T-helper 1 cell treated with Interleukin-12 subunit alpha and Interleukin-12 subunit beta and Interleukin-4 antibody, amounts not matched to agents 30 ng/mL and 1 ng/mL, for 36 hours (primary cell): ENCODE data around the gene DPEP2NB. TPM values are rescaled to one million over a fixed set of nuclear protein-coding genes. Genes with fewer than 3 reads are reported as not detected.
"Not testable (repeated sequence)": the region's sequence is repeated elsewhere in the genome, so short reads cannot be mapped to it uniquely, and the experiment has no call there.

Experiments used
- intact Hi-C: fragments of 100-400 bp; cut with micrococcal nuclease; formaldehyde crosslinking; loops from one replicate; pipeline ENCODE4 v1.15.1; 2024
- total RNA-seq: library from RNA; stranded (reverse); gene quantifications from 2 replicates; pipeline ENCODE4 v1.2.3, GENCODE V29; 2022

Gene DPEP2NB
- total RNA-seq, 1 donor from 2014 or later: not detected

DNA sequence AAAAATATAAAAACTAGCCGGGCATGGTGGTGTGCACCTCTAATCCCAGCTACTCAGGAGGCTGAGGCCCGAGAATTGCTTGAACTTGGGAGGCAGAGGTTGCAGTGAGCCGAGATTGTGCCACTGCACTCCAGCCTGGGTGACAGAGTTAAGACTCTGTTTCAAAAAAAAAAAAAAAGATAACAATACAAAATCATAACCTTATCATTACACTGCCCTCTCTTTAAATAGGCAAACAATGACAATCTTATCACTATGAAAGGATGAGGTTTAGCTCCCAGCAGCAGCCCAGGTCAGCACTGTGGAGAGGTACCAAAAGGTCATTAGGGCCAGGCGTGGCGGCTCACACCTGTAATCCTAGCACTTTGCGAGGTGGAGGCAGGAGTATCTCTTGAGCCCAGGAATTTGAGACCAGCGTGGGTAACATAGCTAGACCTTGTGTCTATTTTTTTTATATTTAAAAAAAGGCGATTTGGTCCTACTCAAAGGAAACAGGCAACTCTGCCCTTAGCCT lies 3.5 kb upstream of the DPEP2NB start:
- intact Hi-C loops: no loop called here

DNA sequence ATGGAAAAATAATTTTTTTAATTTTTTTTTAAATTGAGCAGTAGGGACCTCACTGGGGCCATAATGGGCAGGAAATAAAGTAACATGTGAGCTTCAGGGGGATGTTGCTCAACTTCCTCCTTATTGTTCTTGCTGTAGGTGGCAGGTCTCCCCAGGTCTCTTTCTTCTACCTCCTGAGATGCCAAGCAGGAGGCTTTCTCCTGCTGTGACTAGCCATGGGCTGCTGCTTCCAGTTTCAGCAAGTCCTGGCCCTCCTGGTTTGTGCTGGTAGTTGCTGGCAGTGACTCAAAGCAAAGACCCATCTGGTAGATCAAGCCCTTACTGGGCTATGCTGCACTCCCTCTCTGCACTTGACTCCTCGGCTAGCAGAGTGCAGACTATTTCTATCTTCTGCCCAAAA lies 2.3 kb downstream of the DPEP2NB start:
- intact Hi-C loops: no loop called here

DNA sequence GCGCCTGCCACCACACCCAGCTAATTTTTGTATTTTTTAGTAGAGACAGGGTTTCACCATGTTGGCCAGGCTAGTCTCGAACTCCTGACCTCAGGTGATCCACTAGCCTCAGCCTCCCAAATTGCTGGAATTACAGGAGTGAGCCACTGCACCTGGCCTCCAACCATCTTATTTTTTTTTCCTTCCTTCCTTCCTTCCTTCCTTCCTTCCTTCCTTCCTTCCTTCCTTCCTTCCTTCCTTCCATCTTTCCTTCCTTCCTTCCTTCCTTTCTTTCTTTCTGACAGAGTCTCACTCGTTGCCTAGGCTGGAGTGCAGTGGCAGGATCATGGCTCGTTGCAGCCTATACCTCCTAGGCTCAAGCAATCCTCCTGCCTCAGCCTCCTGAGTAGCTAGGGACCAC lies 5.8 kb downstream of the DPEP2NB start:
- intact Hi-C loops: not testable (repeated sequence)

DNA sequence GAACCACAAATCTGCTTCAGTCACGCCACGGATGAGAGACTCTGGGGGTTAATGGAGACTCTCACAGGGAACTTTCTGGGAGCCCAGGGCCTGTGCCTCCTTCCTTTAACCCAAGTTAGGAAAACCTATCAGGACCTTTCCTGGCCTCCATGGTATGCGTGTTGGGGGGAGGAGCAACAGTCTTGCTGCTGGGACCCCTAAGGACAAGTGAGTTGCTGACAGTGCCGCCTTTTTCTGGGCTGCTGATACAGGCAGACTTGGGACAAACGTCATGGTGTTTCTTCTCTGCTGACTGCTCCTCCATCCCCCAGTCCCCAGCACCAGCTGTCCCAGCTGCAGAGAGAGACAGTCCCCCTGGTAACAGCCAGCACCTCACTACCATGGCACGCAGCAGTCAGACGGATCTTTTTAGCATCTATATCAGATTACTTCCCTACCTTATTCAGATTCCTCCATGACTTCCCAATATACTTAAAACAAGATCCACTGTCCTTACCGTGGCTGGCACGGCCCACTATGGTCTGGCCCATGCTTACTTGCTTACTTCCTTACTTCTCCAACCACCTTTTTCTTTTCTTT lies 6.5 kb downstream of the DPEP2NB start:
- intact Hi-C loops: no loop called here

DNA sequence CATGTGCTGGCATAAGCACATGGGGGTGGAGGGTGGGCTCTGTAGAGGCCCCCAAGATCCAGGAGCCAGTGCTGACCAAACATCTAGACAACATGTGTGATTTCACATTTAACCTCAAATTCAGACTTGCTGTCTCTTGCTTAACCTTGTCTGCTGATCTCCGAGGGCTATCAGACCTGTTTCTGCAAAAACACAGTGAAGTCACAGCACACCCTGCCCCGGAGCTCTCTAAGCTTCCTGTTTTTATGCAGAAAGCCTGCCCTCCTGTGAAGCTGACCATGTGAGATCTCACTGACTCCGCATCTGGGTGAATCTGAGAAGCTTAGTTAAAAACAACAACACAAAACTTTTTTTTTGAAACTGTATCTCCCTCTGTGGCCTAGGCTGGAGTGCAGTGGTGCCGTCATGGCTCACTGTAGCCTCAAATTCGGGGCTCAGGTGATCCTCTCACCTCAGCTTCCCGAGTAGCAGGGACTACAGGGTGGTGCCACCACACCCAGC lies 9.9 kb downstream of the DPEP2NB start:
- intact Hi-C loops: loop anchor here (1.0 kb wide), 1 partner anchor 13 kb away; no protein-coding TSS in a partner anchor

DNA sequence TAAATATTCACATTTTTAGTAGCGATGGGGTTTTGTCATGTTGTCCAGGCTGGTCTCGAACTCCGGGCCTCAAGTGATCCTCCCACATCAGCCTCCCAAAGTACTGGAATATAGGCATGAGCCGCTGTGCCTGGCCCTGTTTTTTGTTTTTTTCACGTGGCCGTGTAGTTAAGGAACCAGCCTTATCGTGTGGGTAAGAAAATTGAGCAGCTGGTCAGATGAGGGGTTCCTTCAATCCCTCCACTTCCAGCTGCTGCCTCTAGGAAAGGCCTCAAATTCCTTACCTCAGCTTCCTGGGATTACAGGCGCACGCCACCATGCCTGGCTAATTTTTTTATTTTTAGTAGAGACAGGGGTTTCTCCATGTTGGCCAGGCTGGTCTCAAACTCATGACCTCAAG lies 10.5 kb downstream of the DPEP2NB start:
- intact Hi-C loops: no loop called here

DNA sequence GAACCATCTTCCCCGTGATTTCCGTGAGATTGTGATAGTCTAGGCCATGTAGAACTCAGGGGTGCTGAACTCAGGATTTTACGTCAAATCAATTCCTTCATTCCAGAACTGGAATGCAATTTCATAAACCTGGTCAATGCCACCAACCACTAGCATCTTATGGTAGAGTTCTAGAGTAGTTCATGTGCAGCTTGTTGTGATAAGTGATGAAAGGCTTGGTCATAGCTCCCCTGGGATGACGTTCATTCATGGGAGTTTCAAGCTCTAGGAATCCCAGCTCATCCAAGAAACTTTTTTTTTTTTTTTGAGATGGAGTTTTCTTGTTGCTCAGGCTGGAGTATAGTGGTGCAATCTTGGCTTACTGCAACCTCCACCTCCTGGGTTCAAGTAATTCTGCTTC lies 12.7 kb downstream of the DPEP2NB start:
- intact Hi-C loops: no loop called here

DNA sequence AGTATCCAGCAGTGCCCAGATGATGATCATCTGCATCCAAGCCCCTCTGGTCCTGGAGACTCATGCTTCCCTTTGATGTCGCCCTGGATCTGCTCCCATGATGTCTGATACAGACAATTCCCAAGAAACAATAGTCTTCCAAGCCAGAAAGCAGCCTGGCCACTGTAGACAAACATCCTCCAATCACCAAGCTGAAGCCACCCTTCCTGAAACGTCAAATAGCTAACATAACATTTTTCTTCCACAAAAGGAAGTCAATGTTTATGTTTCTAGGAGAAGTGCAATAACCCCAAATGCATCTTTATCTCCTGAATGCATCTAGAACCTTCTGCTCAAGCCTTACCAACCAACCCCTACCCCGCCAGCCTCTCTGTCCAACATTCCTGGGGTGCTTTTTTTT lies 15.3 kb downstream of the DPEP2NB start:
- intact Hi-C loops: no loop called here

DNA sequence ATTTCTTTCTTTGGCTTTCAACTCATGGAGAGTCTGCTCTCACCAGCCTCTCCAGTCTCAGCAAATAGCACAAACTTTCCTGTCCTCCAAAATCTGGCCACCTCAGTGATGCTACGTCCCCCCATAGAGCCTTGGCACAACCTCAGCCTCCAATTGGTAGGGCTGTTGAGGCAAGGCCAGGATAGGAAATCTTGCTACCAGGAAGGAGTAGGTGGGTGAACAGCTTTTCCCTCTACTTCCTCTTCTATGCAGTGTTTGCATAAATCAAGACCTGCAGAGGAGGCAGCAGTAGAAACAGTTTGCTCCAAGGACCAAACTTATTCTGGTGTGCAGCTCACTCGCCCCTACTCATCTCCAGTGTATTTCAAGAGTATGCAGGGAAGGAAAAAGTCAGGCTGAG lies 15.7 kb downstream of the DPEP2NB start:
- intact Hi-C loops: loop anchor here (1.0 kb wide), 1 partner anchor 107 kb away; the partner anchor contains the start of gene PSKH1

DNA sequence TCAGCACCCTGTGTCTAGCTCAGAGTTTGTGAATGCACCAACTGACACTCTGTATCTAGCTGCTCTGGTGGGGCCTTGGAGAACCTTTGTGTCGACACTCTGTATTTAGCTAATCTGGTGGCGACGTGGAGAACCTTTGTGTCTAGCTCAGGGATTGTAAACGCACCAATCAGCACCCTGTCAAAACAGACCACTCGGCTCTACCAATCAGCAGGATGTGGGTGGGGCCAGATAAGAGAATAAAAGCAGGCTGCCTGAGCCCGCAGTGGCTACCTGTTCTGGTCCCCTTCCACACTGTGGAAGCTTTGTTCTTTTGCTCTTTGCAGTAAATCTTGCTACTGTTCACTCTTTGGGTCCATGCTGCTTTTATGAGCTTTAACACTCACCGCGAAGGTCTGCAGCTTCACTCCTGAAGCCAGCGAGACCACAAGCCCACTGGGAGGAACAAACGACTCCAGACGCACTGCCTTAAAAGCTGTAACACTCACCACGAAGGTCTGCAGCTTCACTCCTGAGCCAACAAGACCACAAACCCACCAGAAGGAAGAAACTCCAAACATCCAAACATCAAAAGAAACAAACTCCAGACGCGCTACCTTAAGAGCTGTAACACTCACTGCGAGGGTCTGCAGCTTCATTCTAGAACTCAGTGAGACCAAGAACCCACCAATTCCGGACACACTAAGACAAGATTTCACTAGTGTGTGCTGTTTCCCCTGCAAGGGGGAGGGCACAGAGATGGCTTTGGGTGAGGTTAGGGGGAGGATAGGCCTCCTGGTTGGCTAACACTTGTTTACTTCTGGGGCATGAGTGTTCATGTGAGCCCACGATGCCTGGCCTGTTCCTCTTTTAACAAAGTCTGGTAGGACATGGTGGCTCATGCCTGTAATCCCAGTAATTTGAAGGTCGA lies 16.7 kb downstream of the DPEP2NB start, which contains the start of gene DPEP2:
Gene DPEP2, minus strand, starts transcription at position 706 of the 910 bp plus-strand sequence. CDS start 6,272 bp downstream, outside the sequence.
- intact Hi-C loops: loop anchor here (1.0 kb wide), 1 partner anchor 106 kb away; the partner anchor contains the start of gene PSKH1

DNA sequence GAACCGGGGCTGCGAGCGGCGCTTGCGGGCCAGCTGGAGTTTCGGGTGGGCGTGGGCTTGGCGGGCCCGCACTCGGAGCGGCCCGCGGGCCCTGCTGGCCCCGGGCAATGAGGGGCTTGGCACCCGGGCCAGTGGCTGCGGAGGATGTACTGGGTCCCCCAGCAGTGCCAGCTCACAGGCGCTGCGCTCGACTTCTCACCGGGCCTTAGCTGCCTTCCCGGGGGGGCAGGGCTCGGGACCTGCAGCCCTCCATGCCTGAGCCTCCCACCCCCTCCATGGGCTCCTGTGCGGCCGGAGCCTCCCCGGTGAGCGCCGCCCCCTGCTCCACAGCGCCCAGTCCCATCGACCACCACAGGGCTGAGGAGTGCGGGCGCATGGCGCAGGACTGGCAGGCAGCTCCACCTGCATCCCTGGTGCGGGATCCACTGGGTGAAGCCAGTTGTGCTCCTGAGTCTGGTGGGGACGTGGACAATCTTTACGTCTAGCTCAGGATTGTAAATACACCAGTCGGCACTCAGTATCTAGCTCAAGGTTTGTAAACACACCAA lies 17.4 kb downstream of the DPEP2NB start:
- intact Hi-C loops: not testable (repeated sequence)

DNA sequence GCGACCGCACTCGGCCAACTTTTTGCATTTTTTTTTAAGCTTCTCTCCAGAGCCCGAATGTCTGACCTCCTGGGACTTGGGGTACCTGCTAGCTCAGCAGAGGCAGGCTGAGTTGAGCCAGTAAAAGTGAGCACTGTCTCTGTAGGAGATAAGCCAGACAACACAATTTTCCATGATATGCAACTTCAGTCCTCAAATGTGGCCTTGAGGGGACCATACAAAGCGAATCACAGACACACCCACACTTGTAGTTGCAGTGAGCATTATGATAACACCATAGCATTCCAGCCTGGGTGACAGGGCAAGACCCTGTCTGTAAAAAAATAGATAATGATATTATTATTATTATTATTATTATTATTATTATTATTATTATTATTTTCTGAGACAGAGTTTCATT lies 19.0 kb downstream of the DPEP2NB start:
- intact Hi-C loops: no loop called here

DNA sequence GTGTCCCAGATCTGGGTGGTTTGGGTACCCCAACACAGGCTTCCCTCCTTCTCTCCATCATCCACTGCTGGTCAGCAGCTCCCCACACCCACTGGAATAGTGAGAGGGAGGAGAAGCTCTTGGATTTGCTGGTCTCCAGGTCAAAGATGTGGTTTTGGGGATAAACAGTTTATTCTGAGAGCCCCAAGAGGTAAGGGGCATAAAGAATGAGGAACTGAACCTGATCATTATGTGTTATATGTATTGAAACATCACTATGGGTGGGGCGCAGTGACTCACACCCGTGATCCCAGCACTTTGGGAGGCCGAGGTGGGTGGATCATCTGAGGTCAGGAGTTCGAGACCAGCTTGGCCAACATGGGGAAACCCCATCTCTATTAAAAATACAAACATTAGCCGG lies 20.3 kb downstream of the DPEP2NB start:
- intact Hi-C loops: no loop called here

DNA sequence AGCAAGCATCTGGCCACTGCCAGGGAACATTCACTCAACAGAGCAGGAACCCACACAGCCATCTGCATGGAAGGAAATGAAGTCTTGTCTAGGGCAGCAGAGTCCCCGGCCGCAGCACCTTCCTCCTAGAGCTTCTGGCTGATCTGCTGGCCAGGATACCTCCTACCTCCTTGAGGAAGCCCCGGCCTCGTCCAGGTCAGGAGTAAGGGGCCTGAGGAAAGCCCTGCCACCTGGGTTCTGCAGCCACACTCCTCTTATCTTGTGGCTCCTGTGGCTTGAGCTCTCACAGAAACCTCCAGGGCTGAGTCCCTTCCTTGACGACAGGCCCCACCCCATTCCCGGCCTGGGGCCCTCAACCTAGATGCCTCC lies 21.7 kb downstream of the DPEP2NB start:
- intact Hi-C loops: not testable (repeated sequence)

DNA sequence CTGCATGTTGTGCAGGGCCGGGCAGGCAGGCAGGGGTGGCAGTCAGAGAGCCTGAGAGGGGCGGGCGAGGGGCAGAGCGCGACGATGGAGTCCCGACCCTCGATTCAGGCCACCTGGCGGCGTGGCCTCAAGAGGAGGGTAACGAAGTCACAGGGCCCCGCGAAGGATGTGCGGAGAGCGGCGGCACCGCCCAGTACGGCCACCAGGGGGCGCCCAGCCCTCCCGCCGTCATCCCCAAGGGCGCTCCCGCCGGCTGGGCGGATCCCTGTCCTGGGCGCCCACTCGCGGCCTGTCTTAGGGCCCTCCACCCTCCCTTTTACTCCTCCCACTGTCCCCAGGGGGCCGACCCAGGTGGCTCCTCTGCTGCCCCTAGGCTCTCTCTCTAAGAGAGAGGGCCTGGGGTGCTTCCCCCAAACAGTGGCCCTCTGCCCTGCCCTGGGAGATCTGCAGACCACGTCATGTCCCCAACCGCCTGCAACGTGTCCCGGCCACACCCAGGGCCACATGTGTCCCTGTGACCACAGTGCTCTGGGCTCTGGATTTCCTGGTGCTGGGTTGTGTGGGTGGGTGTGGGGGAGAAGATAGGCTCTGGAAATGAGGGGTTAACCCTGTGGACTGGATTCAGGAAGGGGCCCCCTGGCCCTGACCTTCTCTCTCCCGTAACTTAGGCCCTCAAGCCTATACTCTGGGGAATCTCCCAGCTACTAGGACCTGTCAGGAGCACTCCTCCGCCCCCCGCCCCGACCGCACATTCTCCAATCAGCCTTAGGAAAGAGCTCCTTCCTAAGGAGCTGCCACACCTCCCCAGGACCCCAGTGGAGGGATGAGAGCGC lies 22.3 kb downstream of the DPEP2NB start:
- intact Hi-C loops: loop anchor here (1.0 kb wide), 10 partner anchors 10 to 472 kb away; partner anchors contain the start of genes DDX28, DUS2 and NFATC3

DNA sequence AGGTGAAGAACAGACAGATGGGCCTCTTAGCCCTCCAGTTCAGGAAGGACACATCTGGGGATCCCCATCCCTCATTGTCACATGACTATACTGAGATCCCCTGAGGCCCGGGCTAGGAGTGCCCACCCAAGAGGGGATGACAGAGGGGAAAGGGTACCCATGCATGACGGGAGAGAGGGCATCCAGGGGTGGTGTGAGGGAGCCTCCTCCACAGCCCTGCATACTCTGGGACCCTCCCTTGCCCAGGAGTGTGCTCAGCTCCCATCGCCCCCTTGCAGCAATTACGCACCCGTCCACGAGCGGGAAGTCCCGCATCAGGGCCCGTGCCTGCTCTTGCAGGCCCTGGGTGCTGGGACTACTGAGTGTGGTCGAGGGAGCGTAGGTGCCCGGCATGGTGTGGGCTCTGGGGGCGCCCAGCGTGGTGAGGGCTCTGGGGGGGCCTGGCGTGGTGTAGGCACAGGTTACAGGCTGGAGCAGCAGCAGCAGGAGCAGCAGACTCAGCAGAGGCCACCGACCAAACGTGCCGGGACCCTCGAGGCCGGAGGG lies 23.0 kb downstream of the DPEP2NB start:
- intact Hi-C loops: loop anchor here (1.0 kb wide), 10 partner anchors 9 to 471 kb away; partner anchors contain the start of genes DDX28, DUS2 and NFATC3

DNA sequence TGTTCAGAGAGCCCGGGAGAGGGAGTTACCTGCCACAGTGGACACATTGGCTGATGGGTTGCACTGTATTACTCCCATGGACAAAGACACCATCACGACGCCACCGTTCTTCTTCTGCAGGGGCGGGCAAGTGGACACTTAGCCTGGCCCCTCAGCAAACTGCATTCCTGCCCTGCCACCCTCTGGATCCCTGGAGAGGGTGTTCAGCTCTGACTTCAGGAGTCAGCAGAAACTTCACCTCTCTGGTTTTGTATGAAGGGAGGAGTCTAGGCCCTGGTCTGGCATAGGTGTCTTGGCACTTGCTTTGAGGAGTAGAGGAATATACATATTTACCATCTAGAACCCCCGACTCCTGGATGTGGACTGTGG lies 25.7 kb downstream of the DPEP2NB start:
- intact Hi-C loops: no loop called here

DNA sequence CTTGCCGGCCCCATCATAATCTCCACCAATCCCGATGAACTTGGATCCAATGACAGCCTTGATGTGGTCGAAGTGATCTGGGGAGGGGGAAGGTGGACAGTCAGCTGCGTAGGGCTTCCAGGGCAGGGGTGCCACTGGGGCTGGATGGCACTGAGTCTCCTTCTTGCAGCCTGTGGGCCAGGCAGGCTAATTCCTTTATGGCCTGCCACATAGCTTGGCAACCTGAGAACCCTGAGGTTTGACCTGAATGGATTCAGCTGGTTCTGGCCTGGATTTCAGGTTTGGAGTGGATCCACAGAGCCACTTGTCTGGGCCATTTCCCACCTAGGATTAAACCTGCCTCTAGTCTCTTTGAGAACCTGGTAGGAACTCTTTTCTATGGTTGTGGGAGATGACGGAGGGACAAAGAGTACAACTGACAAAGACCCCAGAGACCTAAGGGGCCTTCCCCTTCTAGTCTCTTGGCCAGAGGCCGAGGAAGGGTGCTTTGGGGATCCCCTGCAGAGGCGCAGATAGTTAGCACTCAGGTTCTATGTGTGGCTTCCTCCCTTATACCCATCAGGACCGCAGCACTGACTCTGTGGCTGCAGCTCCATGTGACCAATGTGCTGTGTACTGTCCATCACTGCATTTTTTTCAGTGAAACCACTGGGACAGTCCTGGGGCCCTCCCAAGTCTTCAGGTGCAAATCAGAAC lies 26.2 kb downstream of the DPEP2NB start:
- intact Hi-C loops: no loop called here

DNA sequence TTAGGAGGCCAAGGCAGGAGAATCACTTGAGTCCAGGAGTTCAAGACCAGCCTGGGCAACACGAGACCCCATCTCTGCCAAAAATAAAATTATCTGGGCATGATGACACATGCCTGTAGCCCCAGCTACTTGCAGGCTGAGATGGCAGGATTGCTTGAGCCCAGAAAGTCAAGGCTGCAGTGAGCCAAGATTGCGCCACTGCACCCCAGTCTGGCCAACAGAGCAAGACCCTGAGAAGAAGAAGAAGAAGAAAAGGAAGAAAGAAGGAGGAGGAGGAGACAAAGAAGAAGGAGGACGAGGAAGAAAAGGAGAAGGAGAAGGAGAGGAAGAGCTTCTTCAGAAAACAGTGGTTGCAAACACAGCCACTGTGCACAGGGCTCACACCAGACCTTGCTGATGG lies 27.0 kb downstream of the DPEP2NB start:
- intact Hi-C loops: no loop called here
